Stomach (tissue), 9 donors: ENCODE data around the gene RAB5IF. TPM values are rescaled to one million over a fixed set of nuclear protein-coding genes. Genes with fewer than 3 reads are reported as not detected.

Source experiments
- DNase-seq, 2 donors: peaks; one replicate each; pipeline versions ENCODE4 v3.0.0 to v3.0.0-alpha.2; 2013 to 2019
- H3K27ac ChIP-seq, 5 donors: fragments of 200-600 bp in 4 of 5; sonication (generic) in 4 of 5; one replicate each; pipeline ENCODE4 v1.5.1; 2013 to 2019; ENCODE audit warnings: mild to moderate bottlenecking in 1 of 5, moderate library complexity in 1 of 5
- H3K27me3 ChIP-seq, 3 donors: fragments of 200-600 bp; sonication (generic); one replicate each; pipeline ENCODE4 v1.5.1; 2017 to 2019; ENCODE audit warnings: mixed run types in 1 of 3
- H3K36me3 ChIP-seq, 4 donors: fragments of 200-600 bp; sonication (generic); 1 replicate in 3 of 4; 2 replicates in 1 of 4; pipeline ENCODE4 v1.5.1; 2016 to 2019
- H3K4me1 ChIP-seq, 4 donors: fragments of 200-600 bp; sonication (generic); one replicate each; pipeline ENCODE4 v1.5.1; 2016 to 2019
- H3K4me3 ChIP-seq, 4 donors: fragments of 200-600 bp; sonication (generic) in 3 of 4; one replicate each; pipeline ENCODE4 v1.5.1; 2016 to 2019; ENCODE audit warnings: mild to moderate bottlenecking in 1 of 4
- H3K9me3 ChIP-seq, 4 donors: fragments of 200-600 bp; sonication (generic); one replicate each; pipeline ENCODE4 v1.5.1; 2016 to 2019
- EP300 ChIP-seq: sonication (generic); formaldehyde crosslinking; IDR thresholded peaks from one replicate; pipeline ENCODE4 v1.6.1; 2017; ENCODE audit warnings: antibody characterized with exemption
- POLR2A ChIP-seq, 4 donors: fragments of 450-650 bp; IDR thresholded peaks; one replicate each; pipeline ENCODE4 v1.6.1; 2016; ENCODE audit warnings: antibody characterized with exemption in 4 of 4, control low read depth in 2 of 4, mild to moderate bottlenecking in 1 of 4, moderate library complexity in 1 of 4
- POLR2AphosphoS5 ChIP-seq, 3 donors: sonication (generic); formaldehyde crosslinking; IDR thresholded peaks; one replicate each; pipeline ENCODE4 v1.6.1; 2016; ENCODE audit warnings: antibody characterized with exemption in 3 of 3
- WGBS, 5 donors: extraction: QIAGEN DNeasy Blood & Tissue Kit in 3 of 5; methylation state at CpG; one replicate each; pipeline versions ENCODE4 v1.1.5 to v1.1.7; 2013 to 2018; 5-methylcytosine and 5-hydroxymethylcytosine counted together
- intact Hi-C: fragments of 100-400 bp; cut with DNase I; formaldehyde crosslinking; loops from one replicate; pipeline ENCODE4 v1.15.1; 2023; ENCODE audit warnings: low total_unique reads
- polyA plus RNA-seq, 3 donors: library from polyadenylated mRNA; stranded (reverse); fragments of 200-250 nt; gene quantifications; one replicate each; pipeline ENCODE4 v1.2.3, GENCODE V29; 2013
- total RNA-seq, 5 donors: library from RNA; depleted of rRNA; stranded (reverse); fragments of >200 nt; gene quantifications; one replicate each; pipeline versions ENCODE4 v1.1.0 to v1.2.3, GENCODE V29; 2014 to 2016
- TF ChIP-seq, protein P1 (sequence below), 7 experiments: fragments of 450-650 bp in 4 of 7; fragments of 200-600 bp in 3 of 7; sonication (generic) in 3 of 7; IDR thresholded peaks; one replicate each; pipeline ENCODE4 v1.5.1; 2016 to 2019; ENCODE audit warnings: antibody characterized with exemption in 7 of 7, control low read depth in 2 of 7, mild to moderate bottlenecking in 1 of 7
- donor health status: healthy with polysubstance abuse.
- donor health status: Bipolar disorder and iron deficiency.
- donor health status: healthy.

RAB5IF gene
- total and polyA plus RNA-seq, 8 donors, result 35.0 to 136 (median 90.5) TPM

DNA sequence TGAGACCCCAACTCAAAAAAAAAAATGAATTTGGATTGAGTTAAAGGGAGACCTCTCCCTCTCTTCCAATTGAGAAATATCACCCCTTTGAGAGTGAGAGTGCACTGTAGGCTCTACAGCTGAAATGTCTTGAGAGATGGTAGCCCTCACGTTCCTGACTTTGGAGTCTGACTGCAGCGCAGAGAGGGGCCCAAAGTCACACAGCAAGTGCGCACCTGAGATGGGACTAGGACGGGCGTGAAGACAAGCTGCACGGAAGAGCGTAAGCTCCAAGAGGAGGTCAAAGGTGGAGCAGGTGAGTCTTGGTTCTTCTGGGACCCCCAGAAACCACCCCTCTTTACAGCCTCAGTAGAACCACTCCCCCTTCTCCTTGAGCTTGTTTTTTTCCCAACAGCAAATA lies 39.8 kb downstream of the RAB5IF start:
- Histone ChIP-seq H3K27ac (peak overlapping the region in 4 of 5 donors; percentile 20 to 59 (median 42)), H3K9me3 (no peaks in the 10 kb centered on the region), H3K4me3 (peak overlapping the region; percentile 16 to 28 (median 19)), H3K36me3 (peaks cover 0 to 5% (median 0%) of the 10 kb centered on the region in 4 donors), H3K4me1 (peaks cover 0 to 9% (median 0%) of the 10 kb centered on the region in 4 donors), H3K27me3 (no peaks in the 10 kb centered on the region)
- WGBS, 5 donors, result 70 to 94% (median 91%) methylated on average over 7 of the region's 7 CpGs
- TF ChIP-seq POLR2A (IDR thresholded peaks at IDR 0.05) (no peak), EP300 (no peak), POLR2AphosphoS5 (IDR thresholded peaks at IDR 0.05) (no peak)
- TF ChIP-seq, protein P1, sequence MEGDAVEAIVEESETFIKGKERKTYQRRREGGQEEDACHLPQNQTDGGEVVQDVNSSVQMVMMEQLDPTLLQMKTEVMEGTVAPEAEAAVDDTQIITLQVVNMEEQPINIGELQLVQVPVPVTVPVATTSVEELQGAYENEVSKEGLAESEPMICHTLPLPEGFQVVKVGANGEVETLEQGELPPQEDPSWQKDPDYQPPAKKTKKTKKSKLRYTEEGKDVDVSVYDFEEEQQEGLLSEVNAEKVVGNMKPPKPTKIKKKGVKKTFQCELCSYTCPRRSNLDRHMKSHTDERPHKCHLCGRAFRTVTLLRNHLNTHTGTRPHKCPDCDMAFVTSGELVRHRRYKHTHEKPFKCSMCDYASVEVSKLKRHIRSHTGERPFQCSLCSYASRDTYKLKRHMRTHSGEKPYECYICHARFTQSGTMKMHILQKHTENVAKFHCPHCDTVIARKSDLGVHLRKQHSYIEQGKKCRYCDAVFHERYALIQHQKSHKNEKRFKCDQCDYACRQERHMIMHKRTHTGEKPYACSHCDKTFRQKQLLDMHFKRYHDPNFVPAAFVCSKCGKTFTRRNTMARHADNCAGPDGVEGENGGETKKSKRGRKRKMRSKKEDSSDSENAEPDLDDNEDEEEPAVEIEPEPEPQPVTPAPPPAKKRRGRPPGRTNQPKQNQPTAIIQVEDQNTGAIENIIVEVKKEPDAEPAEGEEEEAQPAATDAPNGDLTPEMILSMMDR (IDR thresholded peaks at IDR 0.05), result no peak
- DNase-seq, result no peak
- intact Hi-C loops, result no loop called here

DNA sequence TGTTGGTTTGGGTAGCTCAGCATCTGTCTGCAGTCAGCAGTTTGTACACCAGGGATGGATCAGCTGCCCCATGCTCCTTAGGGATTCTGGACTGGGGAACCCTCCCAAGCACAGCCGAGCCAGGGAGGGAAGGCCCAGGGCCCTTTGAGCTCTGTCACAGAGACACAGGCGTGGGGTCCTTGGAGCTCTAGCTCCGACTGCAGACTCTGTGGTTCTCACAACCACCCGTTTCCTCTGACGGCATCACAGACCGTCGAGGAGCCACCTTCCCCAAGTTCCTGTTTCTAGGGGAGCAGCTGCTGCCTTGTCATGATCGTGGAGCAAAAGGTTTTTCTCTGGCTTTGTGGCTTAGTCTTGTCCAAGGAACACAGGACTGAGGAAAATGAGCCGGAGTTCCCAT lies 40.4 kb downstream of the RAB5IF start, which contains the start of gene SLA2:
Gene SLA2 (minus strand): TSS at position 199 of the 400 bp plus-strand sequence. CDS start 4,861 bp downstream, outside the sequence.
- intact Hi-C loops, result no loop called here
- Histone ChIP-seq H3K36me3 (peaks cover 0 to 3% (median under 1%) of the 10 kb centered on the region in 4 donors), H3K27me3 (no peaks in the 10 kb centered on the region), H3K4me3 (peak within 1 kb of the TSS; percentile 16 to 28 (median 19)), H3K9me3 (no peaks in the 10 kb centered on the region), H3K4me1 (peaks cover 0 to 9% (median 0%) of the 10 kb centered on the region in 4 donors), H3K27ac (peak within 1 kb of the TSS; percentile 3 to 59 (median 38))
- TF ChIP-seq, protein P1 (IDR thresholded peaks at IDR 0.05), result no peak
- TF ChIP-seq EP300 (no peak), POLR2AphosphoS5 (IDR thresholded peaks at IDR 0.05) (peak in 1 of 3 donors; percentile 64)
- DNase-seq, result peak; percentile 43 to 59
- WGBS, 5 donors, result 36 to 71% (median 60%) methylated on average over 8 to 9 of the region's 9 CpGs

DNA sequence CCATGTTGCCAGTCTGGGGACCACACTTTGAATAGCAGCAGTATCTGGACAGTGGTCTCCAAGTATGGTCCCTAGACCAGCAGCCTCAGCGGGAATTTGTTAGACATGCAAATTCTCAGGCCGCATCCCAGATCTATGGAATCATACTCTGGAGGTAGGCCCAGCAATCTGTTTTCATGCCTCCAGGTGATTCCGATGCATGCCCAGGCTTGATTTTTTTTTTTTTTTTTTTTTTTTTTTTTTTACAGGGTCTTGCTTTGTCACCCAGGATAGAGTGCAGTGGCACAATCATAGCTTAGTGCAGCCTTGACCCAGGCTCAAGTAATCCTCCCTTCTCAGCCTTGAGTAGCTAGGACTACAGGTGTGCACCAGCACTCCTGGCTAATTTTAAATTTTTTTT lies 41.1 kb downstream of the RAB5IF start:
- peaks cover 0 to 8% (median 7%) of the 10 kb centered on the region in 4 donors for H3K36me3 ChIP-seq
- no peak overlapping the region for H3K4me3 ChIP-seq
- H3K27me3 ChIP-seq, result no peaks in the 10 kb centered on the region
- intact Hi-C loops, result no loop called here
- no peaks in the 10 kb centered on the region for H3K9me3 ChIP-seq
- 86 to 98% (median 92%) methylated on average over 3 of the region's 3 CpGs for WGBS, 5 donors
- H3K27ac ChIP-seq, result no peak overlapping the region
- no peak for DNase-seq
- TF ChIP-seq, protein P1 (IDR thresholded peaks at IDR 0.05), result no peak
- TF ChIP-seq POLR2AphosphoS5 (IDR thresholded peaks at IDR 0.05) (no peak), EP300 (no peak), POLR2A (IDR thresholded peaks at IDR 0.05) (no peak)
- peaks cover 0 to 9% (median 0%) of the 10 kb centered on the region in 4 donors for H3K4me1 ChIP-seq

DNA sequence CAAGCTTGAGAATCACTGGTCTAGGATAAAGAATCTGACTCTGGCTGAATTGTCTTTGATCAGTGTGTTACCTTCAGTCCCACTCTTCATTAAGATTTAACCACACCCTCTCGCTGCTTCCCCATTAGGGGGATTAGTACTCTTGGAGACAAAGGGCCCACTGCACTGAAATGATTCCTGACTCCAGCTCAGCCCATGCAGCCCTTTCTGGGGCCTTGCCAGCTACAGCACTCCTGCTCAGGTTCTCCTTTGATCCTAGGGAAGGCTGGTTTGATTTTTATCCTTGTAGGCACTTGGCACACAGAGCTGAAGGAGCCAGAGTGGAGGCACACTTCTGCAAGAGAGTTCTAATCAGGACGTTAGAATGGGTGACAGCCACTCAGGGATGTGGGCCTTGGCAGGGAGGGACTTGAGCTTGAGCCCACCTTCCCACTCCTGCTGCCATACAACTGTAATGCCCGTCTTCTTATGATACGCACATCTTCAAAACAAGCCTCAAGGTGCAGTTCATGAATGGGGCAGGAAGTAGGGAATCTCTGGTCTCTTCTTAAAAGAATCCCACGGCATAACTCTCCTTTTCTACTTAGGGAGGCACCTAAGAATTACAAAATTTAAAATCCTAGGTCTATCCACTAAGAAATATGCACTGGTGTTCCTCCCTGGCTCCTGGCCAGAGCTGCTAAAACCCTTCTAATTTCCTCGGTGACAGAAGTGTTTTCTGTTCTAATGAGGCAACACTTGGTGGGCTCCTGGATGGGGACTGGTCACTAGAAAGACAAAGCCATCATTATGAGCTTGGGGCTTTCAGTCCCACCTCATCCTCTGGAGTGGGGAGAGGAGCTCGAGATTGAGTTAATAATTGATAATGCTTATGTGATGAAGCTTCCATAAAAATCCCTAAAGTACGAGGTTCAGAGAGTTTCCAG lies 41.9 kb downstream of the RAB5IF start:
- WGBS, 5 donors, result 66 to 72% (median 68%) methylated on average over 8 of the region's 8 CpGs
- Histone ChIP-seq H3K4me1 (peaks cover 0 to 9% (median 0%) of the 10 kb centered on the region in 4 donors), H3K27me3 (no peaks in the 10 kb centered on the region), H3K4me3 (no peak overlapping the region), H3K27ac (no peak overlapping the region), H3K36me3 (peaks cover 0 to 16% (median 15%) of the 10 kb centered on the region in 4 donors), H3K9me3 (no peaks in the 10 kb centered on the region)
- intact Hi-C loops, result no loop called here
- TF ChIP-seq POLR2AphosphoS5 (IDR thresholded peaks at IDR 0.05), result no peak
- TF ChIP-seq, protein P1 (IDR thresholded peaks at IDR 0.05), result no peak
- TF ChIP-seq EP300, result no peak
- TF ChIP-seq POLR2A (IDR thresholded peaks at IDR 0.05), result no peak
- no peak for DNase-seq
